ENCODE data around the gene OSR1. TPM values are rescaled to one million over a fixed set of nuclear protein-coding genes. Genes with fewer than 3 reads are reported as not detected.
A peak's percentile ranks its signal among the peaks of the same experiment; 100 is the strongest.

OSR1 gene
- total and polyA plus RNA-seq, 4 donors: 3.9 to 138 (median 32.7) TPM

DNA sequence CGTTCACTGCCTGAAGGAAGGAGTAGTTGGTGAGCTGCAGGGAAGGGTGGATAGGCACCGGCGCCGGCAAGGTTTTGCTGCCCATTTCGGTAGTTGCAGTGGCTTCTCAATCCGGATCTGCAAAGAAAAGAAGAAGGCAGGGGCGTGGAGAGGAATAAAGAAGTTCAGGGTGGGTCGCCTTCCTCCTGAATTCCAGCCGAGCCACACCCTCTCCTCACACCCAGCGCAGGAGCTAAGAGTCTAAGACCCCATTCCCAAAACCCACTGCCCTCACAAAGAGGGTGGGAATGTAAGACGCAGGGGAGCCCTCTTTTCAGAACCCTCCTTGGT is 4.7 kb downstream of the OSR1 start:
- 10% methylated on average over 5 of the region's 11 CpGs for WGBS (ENCODE audit: insufficient coverage)
- H3K4me1 ChIP-seq (ENCODE audit: control insufficient read depth, insufficient read depth, low read length): peaks cover 61% of the 10 kb centered on the region

DNA sequence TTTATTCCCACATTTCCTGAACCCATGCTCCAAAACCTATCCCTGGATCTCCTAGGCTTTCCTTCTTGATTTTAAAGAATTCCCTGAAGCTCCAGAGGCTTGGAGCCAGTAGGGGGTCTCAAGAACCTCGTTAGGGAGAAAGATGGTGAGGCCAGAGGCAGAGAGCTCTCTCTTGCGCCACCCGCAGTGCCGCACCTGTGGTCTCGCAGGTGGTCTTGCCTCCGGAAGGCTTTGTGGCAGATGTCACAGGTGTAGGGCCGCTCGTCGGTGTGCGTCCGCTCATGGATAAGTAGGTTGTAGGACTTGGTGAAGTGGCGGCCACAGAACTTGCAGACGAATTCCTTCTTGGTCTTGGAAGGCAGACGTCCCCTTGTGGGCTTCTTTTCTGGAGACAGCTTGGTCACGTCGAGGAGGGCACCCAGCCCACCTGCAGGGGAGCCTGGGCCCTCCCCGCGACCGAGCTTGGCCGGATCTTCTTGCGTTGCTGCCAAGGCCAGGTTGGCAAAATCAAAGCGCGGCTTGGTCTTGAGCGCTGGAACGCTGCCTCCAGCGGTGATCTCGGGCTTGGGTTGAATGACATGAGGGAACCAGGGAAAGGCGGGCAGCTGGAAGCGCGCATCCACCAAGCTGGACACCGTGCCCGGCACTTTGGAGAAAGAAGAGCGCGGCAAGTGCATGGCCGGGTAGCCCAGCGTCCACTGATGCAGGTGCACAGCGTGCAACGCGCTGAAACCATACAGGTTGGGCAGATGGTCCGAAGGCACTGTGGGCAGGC is 5.3 kb downstream of the OSR1 start:
- Histone ChIP-seq H3K4me1 (ENCODE audit: control insufficient read depth, insufficient read depth, low read length) (peaks cover 63% of the 10 kb centered on the region), H3K4me3 (ENCODE audit: low read depth, low read length) (peak overlapping the region; percentile 7), H3K27me3 (ENCODE audit: control insufficient read depth, insufficient read depth, low read length) (peaks cover 94% of the 10 kb centered on the region), H3K27ac (ENCODE audit: low read depth, low read length) (peak overlapping the region; percentile 19), H3K9me3 (ENCODE audit: control insufficient read depth, insufficient read depth, low read length) (peaks cover 2% of the 10 kb centered on the region), H3K36me3 (ENCODE audit: control insufficient read depth, insufficient read depth, low read length) (no peaks in the 10 kb centered on the region)
- WGBS (ENCODE audit: insufficient coverage): 9% methylated on average over 40 of the region's 40 CpGs
- DNase-seq (ENCODE audit: low read depth in 4 of 6, low spot score in 6 of 6): peak in 2 of 6 donors; percentile 17 to 37

More for the DNA sequence above, 4.7 kb downstream of the OSR1 start:
- Histone ChIP-seq H3K4me3 (ENCODE audit: low read depth, low read length) (peak overlapping the region; percentile 9), H3K36me3 (ENCODE audit: control insufficient read depth, insufficient read depth, low read length) (no peaks in the 10 kb centered on the region), H3K27ac (ENCODE audit: low read depth, low read length) (peak overlapping the region; percentile 34), H3K9me3 (ENCODE audit: control insufficient read depth, insufficient read depth, low read length) (peaks cover 2% of the 10 kb centered on the region), H3K27me3 (ENCODE audit: control insufficient read depth, insufficient read depth, low read length) (peaks cover 98% of the 10 kb centered on the region)
- DNase-seq (ENCODE audit: low read depth in 4 of 6, low spot score in 6 of 6): peak in 1 of 6 donors; percentile 9

GRCh38 chr2:19351899-19352697 is 6.3 kb downstream of the OSR1 start:
- H3K27ac ChIP-seq (ENCODE audit: low read depth, low read length): peak overlapping the region; percentile 38
- peak in 2 of 6 donors; percentile 38 to 42 for DNase-seq (ENCODE audit: low read depth in 4 of 6, low spot score in 6 of 6)
- peak overlapping the region; percentile 30 for H3K4me3 ChIP-seq (ENCODE audit: low read depth, low read length)
- WGBS (ENCODE audit: insufficient coverage): 7% methylated on average over 26 of the region's 29 CpGs
- H3K9me3 ChIP-seq (ENCODE audit: control insufficient read depth, insufficient read depth, low read length): peaks cover 2% of the 10 kb centered on the region
- peaks cover 84% of the 10 kb centered on the region for H3K27me3 ChIP-seq (ENCODE audit: control insufficient read depth, insufficient read depth, low read length)
- H3K4me1 ChIP-seq (ENCODE audit: control insufficient read depth, insufficient read depth, low read length): peaks cover 57% of the 10 kb centered on the region
- H3K36me3 ChIP-seq (ENCODE audit: control insufficient read depth, insufficient read depth, low read length): no peaks in the 10 kb centered on the region

GRCh38 chr2:19351499-19351898 is 6.9 kb downstream of the OSR1 start:
- peaks cover 2% of the 10 kb centered on the region for H3K9me3 ChIP-seq (ENCODE audit: control insufficient read depth, insufficient read depth, low read length)
- WGBS (ENCODE audit: insufficient coverage): 9% methylated on average over 18 of the region's 23 CpGs
- no peak for DNase-seq (ENCODE audit: low read depth in 4 of 6, low spot score in 6 of 6)
- H3K36me3 ChIP-seq (ENCODE audit: control insufficient read depth, insufficient read depth, low read length): no peaks in the 10 kb centered on the region
- peaks cover 78% of the 10 kb centered on the region for H3K27me3 ChIP-seq (ENCODE audit: control insufficient read depth, insufficient read depth, low read length)
- H3K4me3 ChIP-seq (ENCODE audit: low read depth, low read length): peak overlapping the region; percentile 30
- peaks cover 51% of the 10 kb centered on the region for H3K4me1 ChIP-seq (ENCODE audit: control insufficient read depth, insufficient read depth, low read length)
- peak overlapping the region; percentile 38 for H3K27ac ChIP-seq (ENCODE audit: low read depth, low read length)

DNA sequence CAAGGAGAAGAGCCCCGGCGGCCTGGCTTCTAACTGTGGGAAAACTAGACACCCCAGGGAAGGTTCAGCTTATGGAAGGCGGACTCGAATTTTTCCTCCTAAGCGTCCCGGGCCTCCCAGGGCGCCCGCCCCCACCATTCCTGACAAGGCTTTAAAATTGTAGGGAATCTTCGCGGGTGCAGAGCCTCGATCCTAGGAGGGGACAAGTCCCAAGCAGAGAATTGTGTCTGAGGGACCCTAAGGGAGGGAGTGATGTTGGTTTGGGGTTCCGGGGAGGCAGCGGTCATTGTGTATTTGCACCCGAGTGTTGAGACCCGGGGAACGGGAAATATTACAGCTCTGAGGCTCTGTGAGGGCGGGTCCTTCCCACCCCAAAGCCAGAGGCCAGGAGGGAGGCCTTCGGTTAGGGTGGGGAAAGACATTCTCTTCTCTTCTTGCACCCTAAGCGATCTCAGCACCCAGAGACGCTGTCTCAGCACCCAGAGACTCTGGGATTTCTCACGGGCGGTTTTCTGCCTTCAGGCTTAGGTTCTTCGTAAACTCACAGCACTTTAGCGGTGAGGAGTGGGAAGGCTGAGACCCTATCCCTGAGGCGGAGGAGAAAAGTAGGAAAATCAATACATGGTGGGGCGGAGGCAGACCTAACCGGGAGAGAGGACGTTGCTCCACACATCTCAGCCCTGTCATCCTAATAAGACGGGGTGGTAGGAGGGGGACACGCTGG is 7.6 kb downstream of the OSR1 start:
- 12% methylated on average over 18 of the region's 30 CpGs for WGBS (ENCODE audit: insufficient coverage)
- Histone ChIP-seq H3K9me3 (ENCODE audit: control insufficient read depth, insufficient read depth, low read length) (peaks cover 2% of the 10 kb centered on the region), H3K36me3 (ENCODE audit: control insufficient read depth, insufficient read depth, low read length) (no peaks in the 10 kb centered on the region), H3K4me1 (ENCODE audit: control insufficient read depth, insufficient read depth, low read length) (peaks cover 44% of the 10 kb centered on the region), H3K4me3 (ENCODE audit: low read depth, low read length) (peak overlapping the region; percentile 17), H3K27me3 (ENCODE audit: control insufficient read depth, insufficient read depth, low read length) (peaks cover 72% of the 10 kb centered on the region), H3K27ac (ENCODE audit: low read depth, low read length) (peak overlapping the region; percentile 29)
- peak in 2 of 6 donors; percentile 21 to 40 for DNase-seq (ENCODE audit: low read depth in 4 of 6, low spot score in 6 of 6)

GRCh38 chr2:19349911-19350677 is 8.3 kb downstream of the OSR1 start:
- peaks cover 43% of the 10 kb centered on the region for H3K4me1 ChIP-seq (ENCODE audit: control insufficient read depth, insufficient read depth, low read length)
- 17% methylated on average over 47 of the region's 47 CpGs for WGBS (ENCODE audit: insufficient coverage)
- no peaks in the 10 kb centered on the region for H3K36me3 ChIP-seq (ENCODE audit: control insufficient read depth, insufficient read depth, low read length)
- DNase-seq (ENCODE audit: low read depth in 4 of 6, low spot score in 6 of 6): peak in 2 of 6 donors; percentile 62 to 74
- peak overlapping the region; percentile 24 for H3K4me3 ChIP-seq (ENCODE audit: low read depth, low read length)
- H3K27ac ChIP-seq (ENCODE audit: low read depth, low read length): peak overlapping the region; percentile 44
- peaks cover 2% of the 10 kb centered on the region for H3K9me3 ChIP-seq (ENCODE audit: control insufficient read depth, insufficient read depth, low read length)
- H3K27me3 ChIP-seq (ENCODE audit: control insufficient read depth, insufficient read depth, low read length): peaks cover 64% of the 10 kb centered on the region

DNA sequence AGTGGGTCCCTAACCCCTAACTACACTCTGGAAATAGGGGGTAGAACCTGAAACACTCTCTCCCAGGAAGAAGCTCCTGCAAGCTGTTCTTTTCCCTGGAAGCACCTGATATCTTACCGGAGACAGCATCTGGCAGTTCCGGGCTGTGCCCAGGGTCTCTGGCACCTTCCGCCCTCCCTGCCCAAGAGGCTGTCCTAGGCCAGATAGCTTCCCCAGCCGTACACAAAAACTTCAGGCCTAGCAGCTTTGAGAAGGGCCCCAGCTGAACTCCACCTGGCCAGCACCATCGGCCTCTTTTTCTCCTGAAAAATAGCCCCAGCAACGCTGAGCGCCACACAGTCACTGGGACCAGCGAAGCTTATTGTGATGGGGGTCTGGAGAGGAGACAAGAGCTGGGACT is 9.7 kb downstream of the OSR1 start:
- H3K9me3 ChIP-seq (ENCODE audit: control insufficient read depth, insufficient read depth, low read length): peaks cover 2% of the 10 kb centered on the region
- no peaks in the 10 kb centered on the region for H3K36me3 ChIP-seq (ENCODE audit: control insufficient read depth, insufficient read depth, low read length)
- H3K27me3 ChIP-seq (ENCODE audit: control insufficient read depth, insufficient read depth, low read length): peaks cover 50% of the 10 kb centered on the region
- H3K27ac ChIP-seq (ENCODE audit: low read depth, low read length): peak overlapping the region; percentile 94
- DNase-seq (ENCODE audit: low read depth in 4 of 6, low spot score in 6 of 6): peak in 1 of 6 donors; percentile 12
- WGBS (ENCODE audit: insufficient coverage): 64% methylated on average over 4 of the region's 8 CpGs
- peak overlapping the region; percentile 98 for H3K4me3 ChIP-seq (ENCODE audit: low read depth, low read length)
- peaks cover 43% of the 10 kb centered on the region for H3K4me1 ChIP-seq (ENCODE audit: control insufficient read depth, insufficient read depth, low read length)

DNA sequence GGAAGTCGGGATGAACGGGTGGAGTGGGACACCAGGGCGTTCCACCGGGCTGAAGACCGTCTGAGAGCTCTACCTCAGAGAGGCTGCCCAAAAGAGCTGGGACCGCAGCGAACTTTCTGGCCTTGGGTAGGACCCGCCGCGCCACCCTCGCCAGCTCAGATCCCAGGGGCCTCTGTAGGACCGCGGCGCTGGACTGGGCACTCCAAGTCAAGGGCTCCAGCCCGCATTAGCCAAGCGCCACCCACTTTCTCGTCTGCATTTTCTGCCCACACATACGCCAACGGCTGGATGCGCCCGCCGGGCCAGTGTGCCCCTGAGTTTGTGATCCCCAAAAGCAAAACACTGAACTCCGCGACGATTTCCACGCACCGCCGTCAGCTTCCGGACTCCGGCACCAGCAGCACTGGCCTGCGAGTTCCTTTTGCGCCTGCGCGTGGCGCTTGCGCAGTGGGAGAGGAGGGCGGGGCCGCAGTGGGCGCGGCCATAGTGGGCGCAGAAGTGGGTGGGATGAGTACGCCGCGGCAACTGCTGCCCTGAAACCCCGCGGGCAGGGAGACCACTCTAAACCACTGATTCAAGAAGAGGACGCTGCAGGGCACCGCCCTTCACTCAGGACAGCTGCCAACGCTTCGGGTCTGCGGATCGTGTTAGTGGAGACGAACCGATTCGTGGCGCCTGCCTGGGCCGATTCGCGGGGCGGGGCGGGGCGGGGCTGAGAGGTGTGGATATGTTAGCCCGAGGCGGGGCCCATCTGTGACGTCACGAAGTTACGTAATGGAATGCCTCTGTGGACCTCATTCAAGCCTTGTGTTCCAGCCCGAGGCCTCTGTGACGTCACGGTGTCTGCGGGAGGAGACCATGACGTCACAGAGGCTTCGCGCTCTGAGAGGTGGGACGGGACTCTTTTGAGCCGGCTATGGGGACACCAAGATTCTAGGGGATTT is 10.5 kb downstream of the OSR1 start:
- Histone ChIP-seq H3K4me3 (ENCODE audit: low read depth, low read length) (peak overlapping the region; percentile 98), H3K27me3 (ENCODE audit: control insufficient read depth, insufficient read depth, low read length) (peaks cover 42% of the 10 kb centered on the region), H3K4me1 (ENCODE audit: control insufficient read depth, insufficient read depth, low read length) (peaks cover 37% of the 10 kb centered on the region), H3K36me3 (ENCODE audit: control insufficient read depth, insufficient read depth, low read length) (no peaks in the 10 kb centered on the region), H3K9me3 (ENCODE audit: control insufficient read depth, insufficient read depth, low read length) (peaks cover 2% of the 10 kb centered on the region), H3K27ac (ENCODE audit: low read depth, low read length) (peak overlapping the region; percentile 94)
- DNase-seq (ENCODE audit: low read depth in 4 of 6, low spot score in 6 of 6): peak; percentile 90 to 99 (median 96)
- 1% methylated on average over 76 of the region's 76 CpGs for WGBS (ENCODE audit: insufficient coverage)

All from spinal cord (tissue), 10 donors.